ENCODE results near the gene MAN1B1. TPM values are rescaled to one million over a fixed set of nuclear protein-coding genes. Genes with fewer than 3 reads are reported as not detected.
A peak's percentile ranks its signal among the peaks of the same experiment; 100 is the strongest.

Gene MAN1B1
- total RNA-seq, 1 experiment from 2014 or later = 50.9 TPM

- Histone ChIP-seq H3K79me2 (ENCODE audit: insufficient read depth, low read length) (peaks cover 13% of the 10 kb centered on the region; the same call in 1 of the 2 replicates), H3K9me3 (ENCODE audit: control insufficient read depth in 1 of 2, insufficient read depth in 1 of 2, low read depth in 1 of 2, low read length in 2 of 2) (no peaks in the 10 kb centered on the region), H3K9me2 (ENCODE audit: insufficient read depth) (no peaks in the 10 kb centered on the region), H3K4me3 (replicated peaks in 1 of 2; ENCODE audit: low read depth in 1 of 2, low read length in 2 of 2) (peak overlapping the region; percentile 67 to 96), H4K20me1 (ENCODE audit: insufficient read depth) (no peaks in the 10 kb centered on the region), H3K4me2 (ENCODE audit: low read length) (peak overlapping the region; percentile 98), H3K9ac (ENCODE audit: low read length) (peak overlapping the region; percentile 80), H3K27me3 (ENCODE audit: insufficient read depth, low read length) (no peaks in the 10 kb centered on the region), H3K27ac (ENCODE audit: low read depth, low read length) (peak overlapping the region; percentile 98), H3K36me3 (ENCODE audit: control insufficient read depth in 1 of 2, insufficient read depth in 2 of 2, low read length in 2 of 2) (0 out of 4 replicates have a peak, but pooled peaks cover 0 to 4% of the 10 kb centered on the region in 2 experiments), H2AFZ (ENCODE audit: low read depth, low read length, poor library complexity, severe bottlenecking) (no peak overlapping the region), H3K4me1 (ENCODE audit: control insufficient read depth in 1 of 2, insufficient read depth in 2 of 2, low read length in 2 of 2) (peaks cover 38 to 59% of the 10 kb centered on the region in 2 experiments)
- ChIA-PET RAD21 (ENCODE audit: low non-redundant PET in 1 of 2, low total read pairs in 2 of 2, uncharacterized antibody in 2 of 2, unreplicated experiment in 2 of 2) (interaction anchor here (1.5 to 2.1 kb wide), 2 partner anchors 18 kb away, joined by 5 to 12 read pairs; no protein-coding TSS in a partner anchor), CTCF (interaction anchor here (0.8 to 4.8 kb wide), 14 partner anchors 17 to 325 kb away, joined by 3 to 49 read pairs (median 4); partner anchors contain the start of genes AJM1, NPDC1, RNF224 and SAPCD2), POLR2A (interaction anchor here (0.8 to 4.8 kb wide), 12 partner anchors 9 to 155 kb away, joined by 3 to 43 read pairs (median 4); partner anchors contain the start of genes LCNL1, SAPCD2, TUBB4B and UAP1L1)
- peak; percentile 86 for TF ChIP-seq ZFX (IDR thresholded peaks at IDR 0.05)
- no peak for TF ChIP-seq ZBTB33 (IDR thresholded peaks at IDR 0.05; ENCODE audit: extremely low read depth, insufficient replicate concordance, low read length)
- ATAC-seq (peak; percentile 15), DNase-seq (ENCODE audit: low read depth, low spot score) (no peak)
- BruUV-seq (replicated peaks) = no TSS peak
- intact Hi-C loops (cut with micrococcal nuclease) = loop anchor here (1.0 kb wide), 1 partner anchor 32 kb away; no protein-coding TSS in a partner anchor
Observed at GRCh38 chr9:137085920-137086530, 760 bp upstream of the MAN1B1 start.

- ChIA-PET CTCF (interaction anchor here (0.9 to 4.8 kb wide), 8 partner anchors 18 to 335 kb away, joined by 3 to 49 read pairs (median 4); partner anchors contain the start of genes AJM1, EXD3, NPDC1 and RNF224), RAD21 (ENCODE audit: low non-redundant PET in 1 of 2, low total read pairs in 2 of 2, uncharacterized antibody in 2 of 2, unreplicated experiment in 2 of 2) (interaction anchor here (1.5 to 2.1 kb wide), 2 partner anchors 20 kb away, joined by 5 to 12 read pairs; no protein-coding TSS in a partner anchor), POLR2A (interaction anchor here (1.5 to 4.8 kb wide), 4 partner anchors 18 to 154 kb away, joined by 3 to 43 read pairs (median 6); partner anchors contain the start of genes SAPCD2 and TUBB4B)
- H3K36me3 ChIP-seq (ENCODE audit: control insufficient read depth in 1 of 2, insufficient read depth in 2 of 2, low read length in 2 of 2) = peaks cover 4 to 6% of the 10 kb centered on the region in 2 experiments; a peak in 2 of 4 replicates
- no peaks in the 10 kb centered on the region for H4K20me1 ChIP-seq (ENCODE audit: insufficient read depth)
- H3K9me3 ChIP-seq (ENCODE audit: control insufficient read depth in 1 of 2, insufficient read depth in 1 of 2, low read depth in 1 of 2, low read length in 2 of 2) = no peaks in the 10 kb centered on the region
- ATAC-seq = no peak
- no peaks in the 10 kb centered on the region for H3K9me2 ChIP-seq (ENCODE audit: insufficient read depth)
- peak overlapping the region; percentile 83 to 96 for H3K4me3 ChIP-seq (replicated peaks in 1 of 2; ENCODE audit: low read depth in 1 of 2, low read length in 2 of 2)
- peaks cover 16% of the 10 kb centered on the region; the same call in 1 of the 2 replicates for H3K79me2 ChIP-seq (ENCODE audit: insufficient read depth, low read length)
- no TSS peak for BruUV-seq (replicated peaks)
- H3K27me3 ChIP-seq (ENCODE audit: insufficient read depth, low read length) = no peaks in the 10 kb centered on the region
- H2AFZ ChIP-seq (ENCODE audit: low read depth, low read length, poor library complexity, severe bottlenecking) = no peak overlapping the region
- peak overlapping the region; percentile 98 for H3K27ac ChIP-seq (ENCODE audit: low read depth, low read length)
- DNase-seq (ENCODE audit: low read depth, low spot score) = no peak
- H3K9ac ChIP-seq (ENCODE audit: low read length) = peak overlapping the region; percentile 96
- peak overlapping the region; percentile 98 for H3K4me2 ChIP-seq (ENCODE audit: low read length)
- no peak for TF ChIP-seq JUND (IDR thresholded peaks at IDR 0.05)
- no peak for TF ChIP-seq TCF7L2 (IDR thresholded peaks at IDR 0.05; ENCODE audit: borderline replicate concordance, extremely low read depth, insufficient read depth, insufficient read length)
- no peak for TF ChIP-seq FOSL1 (IDR thresholded peaks at IDR 0.05; ENCODE audit: low read depth)
- TF ChIP-seq ZNF274 (IDR thresholded peaks at IDR 0.05; ENCODE audit: low read depth, low read length) = no peak
- TF ChIP-seq, protein P1, sequence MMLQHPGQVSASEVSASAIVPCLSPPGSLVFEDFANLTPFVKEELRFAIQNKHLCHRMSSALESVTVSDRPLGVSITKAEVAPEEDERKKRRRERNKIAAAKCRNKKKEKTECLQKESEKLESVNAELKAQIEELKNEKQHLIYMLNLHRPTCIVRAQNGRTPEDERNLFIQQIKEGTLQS (IDR thresholded peaks at IDR 0.05) = no peak
- no peak for TF ChIP-seq SIN3A (IDR thresholded peaks at IDR 0.05; ENCODE audit: low read depth)
- TF ChIP-seq CBX3 (IDR thresholded peaks at IDR 0.05; ENCODE audit: low read depth) = no peak
- TF ChIP-seq CEBPB (IDR thresholded peaks at IDR 0.05; ENCODE audit: low read depth) = no peak
- TF ChIP-seq ZFX (IDR thresholded peaks at IDR 0.05) = no peak
- intact Hi-C loops (cut with micrococcal nuclease) = no loop called here
- peaks cover 36 to 49% of the 10 kb centered on the region in 2 experiments for H3K4me1 ChIP-seq (ENCODE audit: control insufficient read depth in 1 of 2, insufficient read depth in 2 of 2, low read length in 2 of 2)
Observed at GRCh38 chr9:137087409-137087925, 682 bp downstream of the MAN1B1 start.

Data from HCT116 (cell line).